Activated CD8-positive, alpha-beta T cell treated with anti-CD3 and anti-CD28 coated beads, Interleukin-2, amount 10 ng/mL, durations not matched to agents 7 days and 5 days (primary cell): Measurements from ENCODE around the gene ADAT1. TPM values are rescaled to one million over a fixed set of nuclear protein-coding genes. Genes with fewer than 3 reads are reported as not detected.

Experiments used
- ATAC-seq: fragments of 150-1000 bp; cut with Tn5 transposase; one replicate; pipeline ENCODE4 v1.10.0; 2021; ENCODE audit warnings: moderate library complexity
- CTCF ChIA-PET: fragments of 350-600 bp; sonication (Branson Sonifier 250); formaldehyde crosslinking; loops from one replicate; lab custom pipeline; 2021; ENCODE audit warnings: antibody characterized with exemption; lab: Charles Lee
- POLR2A ChIA-PET: fragments of 350-600 bp; sonication (Branson Sonifier 250); formaldehyde crosslinking; loops from one replicate; lab custom pipeline; 2021; ENCODE audit warnings: antibody characterized with exemption; lab: Charles Lee
- DNase-seq: peaks from one replicate; pipeline ENCODE4 v3.0.0-alpha.2; 2020
- H3K27ac Mint-ChIP-seq: one replicate; pipeline ENCODE4 v1.8.0; 2021; ENCODE audit warnings: mild to moderate bottlenecking, mixed read lengths
- H3K27me3 Mint-ChIP-seq: one replicate; pipeline ENCODE4 v1.8.0; 2021; ENCODE audit warnings: low read depth, mixed read lengths
- H3K36me3 Mint-ChIP-seq: one replicate; pipeline ENCODE4 v1.8.0; 2021; ENCODE audit warnings: low read depth, mixed read lengths
- H3K4me1 Mint-ChIP-seq: one replicate; pipeline ENCODE4 v1.8.0; 2021; ENCODE audit warnings: low read depth, mixed read lengths
- H3K4me3 Mint-ChIP-seq: one replicate; pipeline ENCODE4 v1.8.0; 2021; ENCODE audit warnings: mild to moderate bottlenecking, mixed read lengths
- H3K9me3 Mint-ChIP-seq: one replicate; pipeline ENCODE4 v1.8.0; 2022; ENCODE audit warnings: mixed read lengths; ENCODE audit not compliant: insufficient read depth
- total RNA-seq, 2 experiments: library from RNA; stranded (reverse); gene quantifications; one replicate each; pipeline ENCODE4 v1.2.3, GENCODE V29; 2021

ADAT1 gene
- total RNA-seq, 2 experiments from 2014 or later, result 51.8 to 51.9 TPM

DNA sequence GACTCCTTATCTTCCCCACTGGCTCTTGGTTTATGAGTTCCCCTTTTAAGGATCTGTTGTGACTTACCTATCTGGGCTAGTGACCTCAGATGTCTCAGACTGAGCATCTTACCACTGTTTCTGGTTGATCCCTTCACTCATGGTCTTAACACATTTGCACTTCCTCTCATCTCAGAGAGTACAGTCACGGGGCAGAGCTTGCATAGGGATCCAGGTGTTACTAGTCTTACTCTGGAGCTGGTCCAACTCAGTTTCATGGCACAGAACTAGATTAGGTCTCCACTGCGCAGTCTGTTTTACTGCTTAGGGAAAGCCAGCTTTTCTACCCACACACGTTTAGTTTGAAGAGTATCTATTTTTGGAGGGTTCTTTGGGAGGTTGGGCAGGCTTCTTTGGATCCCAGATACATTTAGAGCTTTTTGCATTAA lies 46.7 kb downstream of the ADAT1 start:
- no peaks in the 10 kb centered on the region for H3K27me3 Mint-ChIP-seq
- H3K4me1 Mint-ChIP-seq, result peaks cover 7% of the 10 kb centered on the region
- ChIA-PET CTCF (interaction anchor here (1.4 kb wide), 1 partner anchor 30 kb away, joined by 4 read pairs; no protein-coding TSS in a partner anchor), POLR2A (interaction anchor here (1.8 kb wide), 1 partner anchor 11 kb away, joined by 3 read pairs; no protein-coding TSS in a partner anchor)
- no peak for DNase-seq
- peak; percentile 44 for ATAC-seq
- H3K4me3 Mint-ChIP-seq, result no peak overlapping the region
- H3K27ac Mint-ChIP-seq, result no peak overlapping the region
- no peaks in the 10 kb centered on the region for H3K9me3 Mint-ChIP-seq
- H3K36me3 Mint-ChIP-seq, result peaks cover 55% of the 10 kb centered on the region

DNA sequence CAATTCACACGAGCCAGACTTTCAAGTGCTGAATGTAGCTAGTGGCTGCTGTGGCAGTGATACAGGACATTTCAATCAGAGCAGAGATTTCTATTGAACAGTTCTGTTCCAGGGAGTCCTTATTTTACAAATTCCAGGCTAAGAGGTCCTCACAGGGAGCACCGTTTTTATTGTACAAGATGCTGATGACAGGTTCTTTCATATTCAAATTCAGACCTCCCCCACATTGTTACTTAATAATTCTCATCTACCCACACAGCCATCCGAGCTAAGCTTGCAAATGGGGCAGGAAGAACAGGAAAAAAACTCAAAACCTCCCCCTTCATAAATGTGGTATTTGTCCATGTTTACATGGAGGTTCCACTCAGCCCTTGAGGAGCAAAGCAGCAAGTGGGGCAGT lies 47.1 kb downstream of the ADAT1 start:
- ChIA-PET POLR2A (interaction anchor here (1.8 kb wide), 1 partner anchor 10 kb away, joined by 3 read pairs; no protein-coding TSS in a partner anchor), CTCF (interaction anchor here (1.1 to 1.4 kb wide), 2 partner anchors 31 to 105 kb away, joined by 3 to 4 read pairs; no protein-coding TSS in a partner anchor)
- Mint-ChIP-seq H3K4me1 (peaks cover 7% of the 10 kb centered on the region), H3K36me3 (peaks cover 57% of the 10 kb centered on the region), H3K4me3 (no peak overlapping the region), H3K27me3 (no peaks in the 10 kb centered on the region), H3K27ac (no peak overlapping the region), H3K9me3 (no peaks in the 10 kb centered on the region)
- no peak for ATAC-seq
- no peak for DNase-seq

GRCh38 chr16:75573955-75574354 lies 49.1 kb downstream of the ADAT1 start:
- no peak for ATAC-seq
- CTCF ChIA-PET, result interaction anchor here (0.7 to 2.3 kb wide), 3 partner anchors 10 to 103 kb away, joined by 3 to 7 read pairs (median 3); no protein-coding TSS in a partner anchor
- H3K36me3 Mint-ChIP-seq, result peaks cover 57% of the 10 kb centered on the region
- POLR2A ChIA-PET, result no interaction called here
- no peak overlapping the region for H3K27ac Mint-ChIP-seq
- H3K4me1 Mint-ChIP-seq, result peaks cover 9% of the 10 kb centered on the region
- no peak overlapping the region for H3K4me3 Mint-ChIP-seq
- DNase-seq, result no peak
- no peaks in the 10 kb centered on the region for H3K27me3 Mint-ChIP-seq
- H3K9me3 Mint-ChIP-seq, result no peaks in the 10 kb centered on the region

DNA sequence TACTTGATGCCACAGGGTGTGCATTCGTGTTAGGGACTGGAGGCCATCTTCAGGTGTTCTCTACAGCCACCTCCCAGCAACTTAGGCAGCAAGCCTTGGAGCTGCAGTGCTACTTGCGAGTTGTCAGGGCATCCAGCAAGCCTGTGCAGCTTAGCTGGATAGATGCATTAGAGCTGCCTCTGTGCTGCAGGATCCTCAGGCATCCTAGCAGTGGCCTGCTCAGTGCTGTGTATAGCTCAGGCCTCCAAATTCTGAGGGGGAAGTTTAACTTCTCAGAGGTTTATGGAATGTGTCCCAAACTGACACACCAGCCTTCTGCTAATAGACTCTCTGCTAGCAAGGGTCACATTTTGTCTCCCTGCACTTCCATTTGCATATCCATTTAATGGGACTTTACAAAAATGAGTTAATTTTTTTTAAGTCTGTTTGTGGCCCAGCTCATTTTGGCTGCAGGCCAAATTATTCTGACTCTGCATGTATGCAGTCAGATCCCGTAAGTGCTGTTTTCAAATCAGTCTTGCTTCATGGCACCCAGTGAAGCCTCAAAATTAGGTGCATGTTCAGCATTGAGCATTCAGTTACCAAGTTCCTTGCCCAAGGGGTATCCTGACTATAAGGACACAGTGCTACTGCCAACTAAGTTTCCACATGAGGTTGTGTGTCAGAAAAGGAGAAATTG lies 50.1 kb downstream of the ADAT1 start:
- no peak overlapping the region for H3K4me3 Mint-ChIP-seq
- peaks cover 58% of the 10 kb centered on the region for H3K36me3 Mint-ChIP-seq
- peaks cover 16% of the 10 kb centered on the region for H3K4me1 Mint-ChIP-seq
- no peak overlapping the region for H3K27ac Mint-ChIP-seq
- DNase-seq, result no peak
- CTCF ChIA-PET, result interaction anchor here (1.0 to 2.3 kb wide), 2 partner anchors 9 to 56 kb away, joined by 3 to 7 read pairs; no protein-coding TSS in a partner anchor
- POLR2A ChIA-PET, result no interaction called here
- ATAC-seq, result no peak
- no peaks in the 10 kb centered on the region for H3K9me3 Mint-ChIP-seq
- no peaks in the 10 kb centered on the region for H3K27me3 Mint-ChIP-seq

GRCh38 chr16:75570396-75571065 lies 52.5 kb downstream of the ADAT1 start:
- CTCF ChIA-PET, result no interaction called here
- peaks cover 31% of the 10 kb centered on the region for H3K4me1 Mint-ChIP-seq
- no peaks in the 10 kb centered on the region for H3K9me3 Mint-ChIP-seq
- ATAC-seq (no peak), DNase-seq (no peak)
- H3K27me3 Mint-ChIP-seq, result no peaks in the 10 kb centered on the region
- no peak overlapping the region for H3K27ac Mint-ChIP-seq
- POLR2A ChIA-PET, result no interaction called here
- H3K4me3 Mint-ChIP-seq, result no peak overlapping the region
- H3K36me3 Mint-ChIP-seq, result peaks cover 49% of the 10 kb centered on the region

DNA sequence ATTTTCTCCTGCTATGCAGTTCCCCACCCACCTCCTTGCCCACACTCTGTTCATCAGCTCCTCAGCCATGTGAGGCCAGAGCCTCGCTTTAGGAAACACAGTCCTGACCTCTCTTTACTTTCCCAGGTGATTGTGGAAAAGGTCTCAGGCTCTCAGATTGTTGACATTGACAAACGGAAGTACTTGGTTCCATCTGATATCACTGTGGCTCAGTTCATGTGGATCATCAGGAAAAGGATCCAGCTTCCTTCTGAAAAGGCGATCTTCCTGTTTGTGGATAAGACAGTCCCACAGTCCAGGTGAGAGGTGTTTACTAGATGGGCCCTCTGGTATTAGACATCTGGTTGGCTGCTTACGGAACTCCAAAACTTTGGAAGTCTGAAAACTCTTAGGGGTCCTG lies 55.2 kb downstream of the ADAT1 start:
- Mint-ChIP-seq H3K9me3 (no peaks in the 10 kb centered on the region), H3K4me1 (peaks cover 39% of the 10 kb centered on the region), H3K36me3 (peaks cover 31% of the 10 kb centered on the region), H3K4me3 (peak overlapping the region; percentile 97), H3K27me3 (peaks cover 9% of the 10 kb centered on the region), H3K27ac (peak overlapping the region; percentile 32)
- ChIA-PET POLR2A (interaction anchor here (3.4 to 3.8 kb wide), 3 partner anchors 11 to 80 kb away, joined by 16 to 19 read pairs (median 18); partner anchors contain the start of genes ADAT1, KARS1, TERF2IP and TMEM231), CTCF (interaction anchor here (1.2 to 3.3 kb wide), 4 partner anchors 51 to 134 kb away, joined by 3 to 9 read pairs (median 4); no protein-coding TSS in a partner anchor)
- ATAC-seq (no peak), DNase-seq (no peak)

DNA sequence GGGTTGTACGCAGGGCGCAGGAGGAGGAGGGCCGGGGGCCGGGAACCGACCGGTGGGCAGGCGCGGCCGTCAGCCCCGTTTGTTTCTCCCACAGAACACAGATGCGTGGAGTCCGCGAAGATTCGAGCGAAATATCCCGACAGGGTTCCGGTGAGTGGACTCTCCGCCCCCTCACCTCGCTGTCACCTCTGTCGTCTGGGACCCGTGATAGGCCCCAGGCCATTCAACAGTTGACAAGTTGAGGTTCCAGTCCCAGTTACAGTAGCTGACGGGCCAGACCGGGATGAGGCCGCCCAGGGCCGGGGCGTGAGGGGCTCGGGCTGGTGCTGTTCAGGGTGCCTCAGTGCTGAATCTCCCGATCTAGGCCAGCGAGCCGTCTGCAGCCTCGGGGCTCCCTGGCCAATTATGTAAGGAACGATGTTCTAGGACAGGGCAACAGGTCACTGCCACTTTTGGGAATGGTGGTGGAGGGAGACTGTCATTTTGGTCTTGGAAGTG lies 56.3 kb downstream of the ADAT1 start:
- POLR2A ChIA-PET, result interaction anchor here (1.2 to 3.8 kb wide), 5 partner anchors 8 to 81 kb away, joined by 3 to 19 read pairs (median 16); partner anchors contain the start of genes ADAT1, KARS1, TERF2IP and TMEM231
- H3K9me3 Mint-ChIP-seq, result no peaks in the 10 kb centered on the region
- DNase-seq, result peak; percentile 37

GRCh38 chr16:75566040-75566757 lies 56.9 kb downstream of the ADAT1 start, which contains the start of gene GABARAPL2:
TSS of gene GABARAPL2 (plus strand) at chr16:75566379. CDS start at chr16:75566487, 108 bp downstream.
- Mint-ChIP-seq H3K36me3 (peaks cover 22% of the 10 kb centered on the region), H3K4me1 (peaks cover 39% of the 10 kb centered on the region), H3K27me3 (peaks cover 14% of the 10 kb centered on the region), H3K4me3 (peak within 1 kb of the TSS; percentile 97), H3K27ac (peak within 1 kb of the TSS; percentile 90), H3K9me3 (no peaks in the 10 kb centered on the region)
- ATAC-seq (peak; percentile 79), DNase-seq (peak; percentile 92)
- POLR2A ChIA-PET, result interaction anchor here (0.9 to 3.8 kb wide), 9 partner anchors 9 to 133 kb away, joined by 3 to 19 read pairs (median 4); partner anchors contain the start of genes ADAT1, CFDP1, KARS1 and TERF2IP
- CTCF ChIA-PET, result interaction anchor here (0.6 to 4.7 kb wide), 7 partner anchors 10 to 198 kb away, joined by 3 to 17 read pairs (median 4); partner anchors contain the start of genes TMEM170A and TMEM231

More for the DNA sequence above, 56.3 kb downstream of the ADAT1 start:
- CTCF ChIA-PET, result interaction anchor here (1.2 to 4.7 kb wide), 4 partner anchors 55 to 133 kb away, joined by 3 to 17 read pairs (median 6); partner anchors contain the start of gene TMEM170A
- peak; percentile 27 for ATAC-seq
- peaks cover 25% of the 10 kb centered on the region for H3K36me3 Mint-ChIP-seq
- peak overlapping the region; percentile 67 for H3K27ac Mint-ChIP-seq
- H3K4me1 Mint-ChIP-seq, result peaks cover 39% of the 10 kb centered on the region
- H3K4me3 Mint-ChIP-seq, result peak overlapping the region; percentile 97
- H3K27me3 Mint-ChIP-seq, result peaks cover 14% of the 10 kb centered on the region

DNA sequence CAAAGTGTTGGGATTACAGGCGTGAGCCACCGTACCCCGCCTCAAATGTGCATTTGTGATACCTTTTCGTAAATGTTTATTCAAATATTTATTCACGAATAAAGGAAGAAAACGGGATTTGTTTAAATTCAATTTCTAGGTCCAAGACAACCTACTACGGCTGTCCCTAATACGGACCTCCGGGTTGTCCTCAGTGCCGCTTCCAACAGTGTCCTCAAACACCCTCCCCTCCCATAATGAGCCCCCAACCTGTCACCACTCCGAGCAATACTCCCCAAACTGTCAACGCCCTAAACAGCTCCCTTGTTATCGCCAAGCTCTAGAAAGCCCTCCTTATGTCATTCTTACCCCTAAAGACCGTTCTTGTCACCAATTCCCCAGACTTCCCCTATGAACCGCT lies 57.4 kb downstream of the ADAT1 start:
- Mint-ChIP-seq H3K27ac (peak overlapping the region; percentile 90), H3K4me3 (peak overlapping the region; percentile 97), H3K9me3 (no peaks in the 10 kb centered on the region), H3K36me3 (peaks cover 20% of the 10 kb centered on the region), H3K4me1 (peaks cover 39% of the 10 kb centered on the region), H3K27me3 (peaks cover 14% of the 10 kb centered on the region)
- ATAC-seq, result peak; percentile 23
- ChIA-PET POLR2A (interaction anchor here (0.9 to 3.8 kb wide), 8 partner anchors 9 to 132 kb away, joined by 3 to 19 read pairs (median 6); partner anchors contain the start of genes ADAT1, CFDP1, KARS1 and TERF2IP), CTCF (interaction anchor here (0.6 to 4.7 kb wide), 7 partner anchors 10 to 198 kb away, joined by 3 to 17 read pairs (median 6); partner anchors contain the start of genes ADAT1, TMEM170A and TMEM231)
- DNase-seq, result no peak

GRCh38 chr16:75559564-75560372 lies 63.3 kb downstream of the ADAT1 start:
- no peaks in the 10 kb centered on the region for H3K9me3 Mint-ChIP-seq
- H3K4me1 Mint-ChIP-seq, result peaks cover 10% of the 10 kb centered on the region
- no peak overlapping the region for H3K27ac Mint-ChIP-seq
- no peak overlapping the region for H3K4me3 Mint-ChIP-seq
- POLR2A ChIA-PET, result interaction anchor here (2.6 kb wide), 1 partner anchor 88 kb away, joined by 11 read pairs; the partner anchor contains the start of genes KARS1 and TERF2IP
- DNase-seq, result no peak
- no peaks in the 10 kb centered on the region for H3K36me3 Mint-ChIP-seq
- no peak for ATAC-seq
- CTCF ChIA-PET, result interaction anchor here (1.1 kb wide), 1 partner anchor 89 kb away, joined by 3 read pairs; no protein-coding TSS in a partner anchor
- H3K27me3 Mint-ChIP-seq, result peaks cover 24% of the 10 kb centered on the region
